ENCODE data around the gene LYZL1.

The LYZL1 gene

GRCh38 chr10:29345910-29346209, 57.0 kb downstream of the LYZL1 start:
- Histone ChIP-seq H3K36me3 (ENCODE audit: insufficient read depth, low read length) (no peaks in the 10 kb centered on the region), H3K4me1 (ENCODE audit: insufficient read depth, low read length, poor library complexity, severe bottlenecking) (peaks cover 12% of the 10 kb centered on the region), H3K9me2 (replicated peaks; ENCODE audit: low read depth, low read length) (no peaks in the 10 kb centered on the region), H3F3A (ENCODE audit: low read depth) (no peaks in the 10 kb centered on the region), H3K27me3 (ENCODE audit: insufficient read depth, low read length, poor library complexity, severe bottlenecking) (no peaks in the 10 kb centered on the region), H3K79me2 (ENCODE audit: insufficient read depth, low read length) (no peaks in the 10 kb centered on the region), H3K4me2 (ENCODE audit: low read depth, low read length, poor library complexity, severe bottlenecking) (no peak overlapping the region), H3K9me3 (ENCODE audit: insufficient read depth, low read depth, low read length) (peaks cover 5% of the 10 kb centered on the region; the same call in 1 of the 2 replicates), H3K9ac (ENCODE audit: low read depth, low read length, poor library complexity, severe bottlenecking) (no peak overlapping the region), H3K4me3 (ENCODE audit: low read length, poor library complexity, severe bottlenecking) (no peak overlapping the region), H2AFZ (ENCODE audit: low read length) (no peak overlapping the region), H4K20me1 (ENCODE audit: insufficient read depth, low read length, poor library complexity, severe bottlenecking) (no peaks in the 10 kb centered on the region)
- no peak for TF ChIP-seq CTCF (conservative IDR thresholded peaks at IDR 0.05; ENCODE audit: low read length)
- no peak for TF ChIP-seq EZH2phosphoT487 (IDR thresholded peaks at IDR 0.05; ENCODE audit: borderline replicate concordance)

GRCh38 chr10:29346296-29347001, 57.6 kb downstream of the LYZL1 start:
- H3F3A ChIP-seq (ENCODE audit: low read depth): no peaks in the 10 kb centered on the region
- H3K4me3 ChIP-seq (ENCODE audit: low read length, poor library complexity, severe bottlenecking): no peak overlapping the region
- no peaks in the 10 kb centered on the region for H3K79me2 ChIP-seq (ENCODE audit: insufficient read depth, low read length)
- H3K36me3 ChIP-seq (ENCODE audit: insufficient read depth, low read length): no peaks in the 10 kb centered on the region
- H4K20me1 ChIP-seq (ENCODE audit: insufficient read depth, low read length, poor library complexity, severe bottlenecking): no peaks in the 10 kb centered on the region
- no peak overlapping the region for H3K4me2 ChIP-seq (ENCODE audit: low read depth, low read length, poor library complexity, severe bottlenecking)
- peaks cover 12% of the 10 kb centered on the region for H3K4me1 ChIP-seq (ENCODE audit: insufficient read depth, low read length, poor library complexity, severe bottlenecking)
- TF ChIP-seq CTCF (conservative IDR thresholded peaks at IDR 0.05; ENCODE audit: low read length) (no peak), EZH2phosphoT487 (IDR thresholded peaks at IDR 0.05; ENCODE audit: borderline replicate concordance) (no peak)
- peaks cover 5% of the 10 kb centered on the region; the same call in 1 of the 2 replicates for H3K9me3 ChIP-seq (ENCODE audit: insufficient read depth, low read depth, low read length)
- H2AFZ ChIP-seq (ENCODE audit: low read length): peak overlapping the region; percentile 35; the same call in 1 of the 2 replicates
- H3K27me3 ChIP-seq (ENCODE audit: insufficient read depth, low read length, poor library complexity, severe bottlenecking): no peaks in the 10 kb centered on the region
- H3K9ac ChIP-seq (ENCODE audit: low read depth, low read length, poor library complexity, severe bottlenecking): no peak overlapping the region
- H3K9me2 ChIP-seq (replicated peaks; ENCODE audit: low read depth, low read length): no peaks in the 10 kb centered on the region

GRCh38 chr10:29348836-29349235, 60.0 kb downstream of the LYZL1 start:
- no peaks in the 10 kb centered on the region for H3K36me3 ChIP-seq (ENCODE audit: insufficient read depth, low read length)
- peaks cover 4% of the 10 kb centered on the region for H3K4me1 ChIP-seq (ENCODE audit: insufficient read depth, low read length, poor library complexity, severe bottlenecking)
- no peaks in the 10 kb centered on the region for H3K27me3 ChIP-seq (ENCODE audit: insufficient read depth, low read length, poor library complexity, severe bottlenecking)
- H4K20me1 ChIP-seq (ENCODE audit: insufficient read depth, low read length, poor library complexity, severe bottlenecking): no peaks in the 10 kb centered on the region
- no peaks in the 10 kb centered on the region for H3K9me2 ChIP-seq (replicated peaks; ENCODE audit: low read depth, low read length)
- no peaks in the 10 kb centered on the region for H3K9me3 ChIP-seq (ENCODE audit: insufficient read depth, low read depth, low read length)
- no peak overlapping the region for H3K4me3 ChIP-seq (ENCODE audit: low read length, poor library complexity, severe bottlenecking)
- H3K9ac ChIP-seq (ENCODE audit: low read depth, low read length, poor library complexity, severe bottlenecking): no peak overlapping the region
- no peak for TF ChIP-seq CTCF (conservative IDR thresholded peaks at IDR 0.05; ENCODE audit: low read length)
- no peak for TF ChIP-seq EZH2phosphoT487 (IDR thresholded peaks at IDR 0.05; ENCODE audit: borderline replicate concordance)
- no peaks in the 10 kb centered on the region for H3K79me2 ChIP-seq (ENCODE audit: insufficient read depth, low read length)
- H3K4me2 ChIP-seq (ENCODE audit: low read depth, low read length, poor library complexity, severe bottlenecking): no peak overlapping the region
- H3F3A ChIP-seq (ENCODE audit: low read depth): no peaks in the 10 kb centered on the region
- H2AFZ ChIP-seq (ENCODE audit: low read length): no peak overlapping the region

All from Loucy (cell line).